HG03139 (cell line): ENCODE results near the gene TRIO.
A peak's percentile ranks its signal among the peaks of the same experiment; 100 is the strongest.
"Not testable (repeated sequence)": the region's sequence is repeated elsewhere in the genome, so short reads cannot be mapped to it uniquely, and the experiment has no call there.

Experiments used
- ATAC-seq: cut with Tn5 transposase; IDR thresholded peaks from one replicate; pipeline ENCODE4 v1.9.1; 2021; ENCODE audit not compliant: unreplicated experiment

The TRIO gene

DNA sequence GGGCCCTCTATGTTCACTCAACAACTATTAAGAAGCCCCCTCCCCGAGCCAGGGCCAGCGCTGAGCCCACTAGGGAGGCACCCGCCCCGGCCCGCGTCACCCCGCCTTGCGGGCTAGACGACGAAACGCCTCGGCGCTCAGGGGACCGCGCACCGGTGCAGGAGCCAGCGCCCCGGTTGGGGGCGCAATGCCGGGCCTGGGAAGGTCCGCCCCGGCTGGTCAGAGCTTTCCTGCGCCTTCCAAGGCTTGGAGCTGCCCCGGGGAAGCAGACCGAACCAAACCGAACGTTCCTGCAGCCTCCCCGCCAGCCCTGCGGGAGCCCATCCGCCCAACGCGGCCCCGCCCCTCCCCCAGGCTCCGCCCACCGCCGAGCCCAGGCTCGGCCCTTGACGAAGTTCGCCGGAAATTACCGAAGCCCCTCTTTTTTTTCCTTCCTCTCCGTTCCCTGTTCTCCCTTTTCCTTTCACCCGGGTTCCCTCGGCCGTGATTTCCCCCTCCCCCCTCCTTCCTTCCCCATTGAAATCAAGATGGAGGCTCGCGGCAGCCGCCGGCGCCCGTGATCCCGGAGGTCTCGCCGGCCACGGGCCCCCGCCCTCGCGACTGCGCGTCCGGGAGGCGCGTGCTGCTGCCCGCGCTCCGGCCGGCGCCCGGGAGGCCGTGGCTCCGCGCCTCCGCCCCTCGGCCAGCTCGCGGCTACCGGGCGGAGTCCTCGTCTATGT, at the start of gene TRIO:
Gene TRIO (plus strand): TSS at position 516 of the 719 bp plus-strand sequence. CDS start 384 bp downstream, outside the sequence.
- peak; percentile 37 for ATAC-seq

DNA sequence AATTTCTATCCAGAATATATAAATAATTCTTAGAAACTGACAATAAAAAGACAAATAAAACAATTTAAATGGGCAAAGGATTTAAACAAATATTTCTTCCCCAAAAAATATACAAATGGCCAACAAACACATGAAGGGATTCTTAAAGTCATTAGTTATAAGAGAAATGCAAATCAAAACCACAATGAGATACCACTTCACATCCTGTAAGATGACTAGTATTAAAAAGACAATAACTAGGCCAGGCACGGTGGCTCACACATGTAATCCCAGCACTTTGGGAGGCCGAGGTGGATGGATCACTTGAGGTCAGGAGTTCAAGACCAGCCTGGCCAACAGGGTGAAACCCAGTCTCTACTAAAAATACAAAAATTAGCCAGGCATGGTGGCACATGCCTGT, 45.8 kb upstream of the TRIO start:
- ATAC-seq, result not testable (repeated sequence)

DNA sequence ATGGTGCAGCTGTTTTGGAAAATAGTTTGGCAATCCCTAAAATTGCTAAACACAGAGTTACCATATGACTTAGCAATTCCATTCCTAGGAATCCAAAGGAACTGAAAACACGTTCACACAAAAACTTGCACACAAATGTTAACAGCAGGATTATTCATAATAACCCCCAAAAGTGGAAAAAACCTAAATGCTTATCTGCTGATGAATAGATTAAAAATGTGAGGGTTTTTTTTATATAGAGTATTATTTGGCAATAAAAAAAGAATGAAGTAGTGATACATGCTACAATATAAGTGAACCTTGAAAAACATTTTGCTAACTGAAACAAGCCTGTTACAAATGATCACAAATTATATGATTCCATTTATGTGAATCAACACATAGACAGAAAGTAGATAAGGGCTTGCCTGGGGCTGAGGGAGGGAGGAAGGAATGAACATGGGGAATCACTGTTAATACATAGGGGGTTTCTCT, 45.1 kb upstream of the TRIO start:
- no peak for ATAC-seq

GRCh38 chr5:14100281-14100680, 42.9 kb upstream of the TRIO start:
- no peak for ATAC-seq

DNA sequence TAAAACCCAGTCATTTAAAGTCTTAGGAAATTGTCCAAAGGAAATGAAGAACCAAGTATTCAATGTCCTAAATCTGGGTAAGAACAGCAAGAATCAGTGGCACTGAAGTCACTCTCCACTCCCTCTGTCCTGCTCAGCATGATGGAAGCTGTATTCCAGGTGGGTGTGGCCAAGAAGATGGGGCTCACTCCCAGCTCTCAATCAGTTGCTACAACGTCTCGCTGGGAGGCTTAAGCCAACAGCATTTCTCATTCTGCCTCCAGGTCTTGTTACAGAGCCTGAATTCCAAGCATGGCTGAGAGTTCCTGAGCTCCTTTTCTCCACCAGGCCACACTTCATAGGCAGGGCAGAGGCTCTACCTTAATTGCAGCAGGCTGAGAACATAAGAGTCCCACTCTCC, 41.2 kb upstream of the TRIO start:
- ATAC-seq, result no peak

GRCh38 chr5:14102666-14103065, 40.5 kb upstream of the TRIO start:
- ATAC-seq, result no peak

DNA sequence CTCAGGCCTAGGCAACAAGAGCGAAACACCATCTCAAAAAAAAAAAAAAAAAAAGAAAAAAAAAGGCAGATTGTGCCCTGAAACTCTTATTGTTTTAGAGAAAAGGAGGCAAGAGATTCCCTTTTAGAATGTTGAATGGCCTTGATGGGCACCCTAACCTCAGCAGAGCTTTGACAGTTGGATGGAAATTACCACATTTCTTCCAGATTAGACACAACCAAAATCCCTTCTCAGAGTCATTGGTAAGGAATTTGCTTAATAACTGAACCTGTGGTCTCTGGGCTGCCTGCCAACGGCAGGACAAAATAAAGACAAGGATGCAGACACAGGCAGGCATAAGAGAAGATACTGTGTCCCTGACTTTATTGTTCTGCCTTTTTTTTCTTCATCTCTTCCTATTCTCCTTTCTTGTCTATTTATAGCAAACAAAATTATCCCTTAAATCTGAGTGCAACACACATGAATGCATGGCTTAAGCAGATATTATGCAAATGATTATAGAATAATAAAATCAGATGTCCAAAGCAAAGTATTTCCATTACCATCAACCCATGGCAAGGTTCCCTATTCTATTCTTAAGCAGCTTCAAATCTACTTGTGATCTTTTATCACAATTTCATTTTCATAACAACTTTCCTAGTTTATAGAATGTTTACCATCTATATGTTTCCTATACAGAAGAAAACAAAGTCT, 37.3 kb upstream of the TRIO start:
- no peak for ATAC-seq

- ATAC-seq, result no peak
Measured at GRCh38 chr5:14107536-14107935, 35.6 kb upstream of the TRIO start.

DNA sequence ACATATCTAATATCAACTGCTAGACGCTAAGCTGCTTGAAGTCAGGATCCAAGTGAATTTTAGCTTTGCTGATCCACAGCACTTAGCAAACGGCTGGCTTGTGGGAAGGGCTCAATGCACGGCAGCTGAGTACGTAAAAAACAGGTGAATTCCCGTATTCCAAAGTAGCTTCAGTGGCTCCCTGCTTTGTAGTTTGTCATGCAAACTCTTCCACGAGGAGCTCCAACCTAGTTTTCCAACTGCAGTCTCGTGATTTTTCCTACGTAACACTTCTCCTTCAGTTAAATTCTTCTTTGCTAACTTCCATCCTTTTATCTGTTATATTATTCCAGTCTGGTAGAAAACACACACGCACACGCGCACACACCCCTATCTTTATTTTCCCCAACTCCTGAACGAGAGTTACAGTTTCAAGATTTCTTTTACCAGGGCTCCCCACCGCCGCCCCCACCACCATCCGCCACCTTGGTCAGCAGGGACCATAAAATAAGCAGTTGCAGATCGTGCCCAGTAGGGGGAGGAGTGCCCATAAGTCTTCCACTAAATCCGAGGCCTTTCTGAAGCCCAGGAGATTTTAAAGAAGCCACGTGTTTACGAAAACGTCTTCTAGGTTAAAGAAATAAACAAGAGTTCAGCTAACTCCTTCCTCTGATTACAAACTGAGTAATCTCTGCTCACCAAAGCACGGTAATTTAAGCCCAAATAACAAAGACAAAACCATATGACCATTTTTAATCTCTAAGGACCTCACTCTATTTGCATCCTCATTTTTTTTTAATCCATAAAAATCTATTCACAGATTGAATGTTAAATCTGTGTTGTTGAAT, 34.8 kb upstream of the TRIO start:
- peak; percentile 65 for ATAC-seq

- peak; percentile 86 for ATAC-seq
Measured at GRCh38 chr5:14109041-14109747, 33.9 kb upstream of the TRIO start.

- ATAC-seq, result no peak
Measured at GRCh38 chr5:14109771-14110170, 33.4 kb upstream of the TRIO start.

GRCh38 chr5:14110196-14110595, 32.9 kb upstream of the TRIO start:
- ATAC-seq, result no peak

GRCh38 chr5:14110680-14111079, 32.5 kb upstream of the TRIO start:
- ATAC-seq, result no peak

GRCh38 chr5:14112998-14113652, 30.0 kb upstream of the TRIO start:
- ATAC-seq, result no peak

GRCh38 chr5:14114615-14115251, 28.4 kb upstream of the TRIO start:
- no peak for ATAC-seq

DNA sequence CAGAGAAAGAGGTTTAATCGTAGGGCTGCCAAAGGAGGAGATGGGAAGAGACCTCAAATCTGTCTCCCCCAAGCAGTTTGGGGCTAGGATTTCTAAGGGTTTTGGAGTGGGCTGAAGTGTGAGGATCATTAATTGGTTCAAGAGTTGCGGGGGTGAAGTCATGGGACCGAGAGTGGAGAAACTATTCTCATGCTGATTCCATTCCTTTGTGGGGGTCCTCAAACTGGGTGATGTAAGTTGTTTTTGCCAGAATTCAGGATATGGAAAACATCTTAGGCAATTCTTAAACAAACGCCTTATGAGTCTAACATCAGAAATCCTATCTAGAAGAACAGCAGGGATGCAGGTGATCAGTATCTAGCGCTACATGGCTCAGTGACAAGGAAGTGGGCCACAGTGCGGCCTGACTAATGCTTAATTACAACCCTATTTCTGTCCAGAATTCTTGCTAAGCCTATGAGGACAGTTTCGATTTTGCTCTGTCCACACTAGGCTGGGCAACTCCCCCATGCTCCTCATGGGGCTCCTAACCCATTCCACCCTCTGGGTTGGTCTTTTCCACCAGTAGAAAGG, 27.7 kb upstream of the TRIO start:
- no peak for ATAC-seq

GRCh38 chr5:14118551-14119320, 24.4 kb upstream of the TRIO start:
- no peak for ATAC-seq

DNA sequence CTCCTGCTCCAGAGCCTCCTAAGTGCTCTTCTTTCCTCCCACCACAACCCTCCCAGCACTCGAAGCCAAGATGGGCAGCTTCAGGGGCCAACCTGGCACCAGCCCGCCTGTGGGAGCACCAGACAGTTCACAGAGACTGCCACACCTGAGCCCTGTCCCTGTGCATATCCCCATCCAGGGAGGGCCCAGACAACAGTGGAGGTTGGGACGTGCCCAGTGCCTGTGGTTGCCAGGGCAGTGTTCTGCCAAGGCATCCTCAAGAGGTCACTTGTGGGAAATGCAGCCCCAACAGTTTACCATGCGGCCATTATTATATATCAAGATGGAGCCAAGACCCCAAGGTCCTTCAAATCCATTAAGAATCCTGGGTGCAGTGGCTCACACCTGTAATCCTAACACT, 23.0 kb upstream of the TRIO start:
- ATAC-seq, result no peak

DNA sequence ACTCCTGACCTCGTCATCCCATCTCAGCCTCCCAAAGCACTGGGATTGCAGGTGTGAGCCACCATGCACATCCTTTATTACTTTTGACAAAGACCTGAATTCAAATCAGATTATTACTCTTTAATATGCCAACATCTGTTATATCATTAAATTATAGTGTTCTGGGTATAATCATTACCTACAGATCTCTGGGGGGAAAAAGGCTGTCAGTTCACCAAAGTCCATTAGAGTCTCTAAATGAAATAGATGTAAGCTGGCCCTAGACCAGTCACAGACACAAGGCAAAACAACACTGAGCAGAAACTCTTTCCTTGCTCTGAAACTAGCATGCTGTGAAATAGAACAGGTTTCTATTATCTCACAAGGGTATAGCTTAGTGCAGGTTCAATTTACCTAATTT, 21.6 kb upstream of the TRIO start:
- ATAC-seq, result no peak
